HEK293T (cell line): ENCODE data around the gene ITGB3BP.

Experiments
- ARNT ChIP-seq: fragments of 450-650 bp; IDR thresholded peaks from 2 replicates; pipeline ENCODE4 v1.6.1; 2017; ENCODE audit warnings: mild to moderate bottlenecking
- BHLHE40 ChIP-seq: fragments of 450-650 bp; IDR thresholded peaks from 2 replicates; pipeline ENCODE4 v1.6.1; 2016; ENCODE audit warnings: mild to moderate bottlenecking, moderate library complexity, borderline replicate concordance
- ELF4 ChIP-seq: fragments of 450-650 bp; IDR thresholded peaks from 2 replicates; pipeline ENCODE4 v1.6.1; 2017; ENCODE audit warnings: antibody characterized with exemption
- FOXA1 ChIP-seq: fragments of 450-650 bp; IDR thresholded peaks from 2 replicates; pipeline ENCODE4 v1.6.1; 2016; ENCODE audit warnings: mild to moderate bottlenecking
- FOXK2 ChIP-seq: fragments of 450-650 bp; IDR thresholded peaks from 2 replicates; pipeline ENCODE4 v1.6.1; 2016; ENCODE audit warnings: mild to moderate bottlenecking
- FOXM1 ChIP-seq: fragments of 450-650 bp; IDR thresholded peaks from 2 replicates; pipeline ENCODE4 v1.6.1; 2017; ENCODE audit warnings: mild to moderate bottlenecking, borderline replicate concordance
- HDGF ChIP-seq: fragments of 450-650 bp; IDR thresholded peaks from 2 replicates; pipeline ENCODE4 v1.6.1; 2017; ENCODE audit warnings: antibody characterized with exemption, borderline replicate concordance
- L3MBTL2 ChIP-seq: fragments of 450-650 bp; conservative IDR thresholded peaks from 2 replicates; pipeline ENCODE4 v1.6.1; 2016; ENCODE audit warnings: mild to moderate bottlenecking
- LEF1 ChIP-seq: fragments of 450-650 bp; IDR thresholded peaks from 2 replicates; pipeline ENCODE4 v1.6.1; 2017; ENCODE audit warnings: mild to moderate bottlenecking, borderline replicate concordance
- NFRKB ChIP-seq: fragments of 450-650 bp; IDR thresholded peaks from 2 replicates; pipeline ENCODE4 v1.6.1; 2016; ENCODE audit warnings: mild to moderate bottlenecking, moderate library complexity
- PKNOX1 ChIP-seq: fragments of 450-650 bp; IDR thresholded peaks from 2 replicates; pipeline ENCODE4 v1.6.1; 2016
- SP1 ChIP-seq: fragments of 450-650 bp; IDR thresholded peaks from 2 replicates; pipeline ENCODE4 v1.6.1; 2017
- SUZ12 ChIP-seq: fragments of 450-650 bp; IDR thresholded peaks from 2 replicates; pipeline ENCODE4 v1.6.1; 2016; ENCODE audit warnings: mild to moderate bottlenecking
- TARDBP ChIP-seq: fragments of 450-650 bp; IDR thresholded peaks from 2 replicates; pipeline ENCODE4 v1.6.1; 2016

- TF ChIP-seq ELF4 (no peak), ARNT (no peak), SP1 (no peak), FOXM1 (no peak), PKNOX1 (no peak), HDGF (no peak), FOXA1 (no peak), FOXK2 (no peak), BHLHE40 (no peak), TARDBP (no peak), SUZ12 (no peak), L3MBTL2 (no peak), LEF1 (no peak), NFRKB (no peak)
These were observed 34.5 kb upstream of the ITGB3BP start for GRCh38 chr1:63557365-63557987.
